Kidney (tissue), 14 donors: Measurements from ENCODE around the gene AGPAT3. TPM values are rescaled to one million over a fixed set of nuclear protein-coding genes. Genes with fewer than 3 reads are reported as not detected.

Source experiments
- DNase-seq, 5 donors: peaks; one replicate each; pipeline ENCODE4 v3.0.0-alpha.2; 2013 to 2020
- FAIRE-seq: peaks from 2 replicates; lab custom pipeline; 2012; peaks lifted over from hg19 to GRCh38; lab: Jason Lieb, UNC
- H3K27ac ChIP-seq, 2 donors: one replicate each; pipeline ENCODE4 v1.7.0; 2013; ENCODE audit warnings: low read depth in 2 of 2, low read length in 2 of 2, inconsistent platforms in 1 of 2
- H3K27me3 ChIP-seq: one replicate; pipeline ENCODE4 v1.7.1; 2013; ENCODE audit warnings: low read length, inconsistent platforms; ENCODE audit not compliant: control insufficient read depth, insufficient read depth
- H3K36me3 ChIP-seq, 3 donors: one replicate each; pipeline versions ENCODE4 v1.7.0 to v1.7.1; 2013; ENCODE audit warnings: low read length in 3 of 3, control low read depth in 1 of 3, inconsistent platforms in 1 of 3; ENCODE audit not compliant: insufficient read depth in 3 of 3, control insufficient read depth in 2 of 3
- H3K4me1 ChIP-seq, 3 donors: one replicate each; pipeline versions ENCODE4 v1.7.0 to v1.7.1; 2013; ENCODE audit warnings: low read length in 3 of 3, inconsistent platforms in 1 of 3, low read depth in 1 of 3; ENCODE audit not compliant: control insufficient read depth in 2 of 3, insufficient read depth in 2 of 3
- H3K4me3 ChIP-seq, 3 donors: one replicate each; pipeline versions ENCODE4 v1.7.0 to v1.8.1; 2013; ENCODE audit warnings: low read length in 3 of 3, control low read depth in 1 of 3, inconsistent platforms in 1 of 3
- H3K9ac ChIP-seq, 3 donors: one replicate each; pipeline versions ENCODE4 v1.7.0 to v1.7.1; 2013; ENCODE audit warnings: low read length in 3 of 3, control low read depth in 1 of 3, inconsistent platforms in 1 of 3
- H3K9me3 ChIP-seq, 3 donors: one replicate each; pipeline versions ENCODE4 v1.7.0 to v1.7.1; 2013; ENCODE audit warnings: low read length in 3 of 3, control low read depth in 1 of 3, inconsistent platforms in 1 of 3; ENCODE audit not compliant: control insufficient read depth in 2 of 3, insufficient read depth in 1 of 3
- intact Hi-C: fragments of 100-400 bp; cut with DNase I; formaldehyde crosslinking; loops from one replicate; pipeline ENCODE4 v1.11.1; 2022
- polyA plus RNA-seq: library from polyadenylated mRNA; stranded (reverse); fragments of 350-450 nt; fragmentation: Illumina TruSeq; extraction: RNeasy Lipid Tissue Mini Kit (QIAGEN cat#74804); gene quantifications from one replicate; pipeline ENCODE4 v1.2.3, GENCODE V29; 2014; ENCODE audit warnings: low read depth, low replicate concordance; ENCODE audit not compliant: insufficient read depth
- total RNA-seq: library from RNA; stranded (reverse); fragmentation: NEBNext Ultra II Directional; extraction: Animal tissue kit (Norgen Biotek cat#: 25700); gene quantifications from one replicate; pipeline ENCODE4 v1.2.1, GENCODE V29; 2021
- TF ChIP-seq, protein P1 (sequence below): IDR thresholded peaks from 3 replicates; pipeline ENCODE4 v1.5.1; 2012; ENCODE audit warnings: mild to moderate bottlenecking, moderate library complexity, borderline replicate concordance; ENCODE audit not compliant: insufficient read depth; ENCODE audit errors: extremely low read depth
- donor health status: control.
- donor health status: control.
- donor health status: control.
- donor health status: control.
- donor health status: control.
- donor health status: DM: yes; HTN: yes; CAD: no.
- donor health status: Normal renal cell carcinoma (clear cell type).

Gene AGPAT3
- total and polyA plus RNA-seq, 2 donors from 2014 or later, result 40.3 to 86.2 TPM

DNA sequence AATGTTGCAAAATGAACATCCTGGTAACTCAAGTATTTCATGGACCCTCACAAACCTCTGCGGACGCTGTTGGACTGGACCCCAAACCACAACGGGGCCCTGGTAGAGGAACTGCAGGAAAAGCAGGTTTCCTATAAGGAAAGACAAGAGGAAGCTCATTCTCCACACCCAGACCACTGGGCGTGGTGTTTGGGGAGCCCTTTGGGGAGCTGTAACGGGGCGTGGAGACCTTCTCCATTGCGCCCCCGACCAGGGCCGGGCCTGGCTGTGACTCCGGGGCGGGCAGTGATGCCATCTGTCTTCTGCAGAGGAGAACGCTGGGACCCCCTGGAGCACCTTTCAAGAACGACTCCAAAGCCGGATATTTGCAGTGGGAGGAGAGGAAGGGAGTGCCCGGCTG is 30.0 kb upstream of the AGPAT3 start:
- Histone ChIP-seq H3K4me1 (no peaks in the 10 kb centered on the region), H3K4me3 (no peak overlapping the region), H3K36me3 (no peaks in the 10 kb centered on the region), H3K27me3 (no peaks in the 10 kb centered on the region), H3K27ac (no peak overlapping the region), H3K9me3 (no peaks in the 10 kb centered on the region), H3K9ac (no peak overlapping the region)
- DNase-seq, result peak in 1 of 5 donors; percentile 41
- intact Hi-C loops, result no loop called here
- TF ChIP-seq, protein P1, sequence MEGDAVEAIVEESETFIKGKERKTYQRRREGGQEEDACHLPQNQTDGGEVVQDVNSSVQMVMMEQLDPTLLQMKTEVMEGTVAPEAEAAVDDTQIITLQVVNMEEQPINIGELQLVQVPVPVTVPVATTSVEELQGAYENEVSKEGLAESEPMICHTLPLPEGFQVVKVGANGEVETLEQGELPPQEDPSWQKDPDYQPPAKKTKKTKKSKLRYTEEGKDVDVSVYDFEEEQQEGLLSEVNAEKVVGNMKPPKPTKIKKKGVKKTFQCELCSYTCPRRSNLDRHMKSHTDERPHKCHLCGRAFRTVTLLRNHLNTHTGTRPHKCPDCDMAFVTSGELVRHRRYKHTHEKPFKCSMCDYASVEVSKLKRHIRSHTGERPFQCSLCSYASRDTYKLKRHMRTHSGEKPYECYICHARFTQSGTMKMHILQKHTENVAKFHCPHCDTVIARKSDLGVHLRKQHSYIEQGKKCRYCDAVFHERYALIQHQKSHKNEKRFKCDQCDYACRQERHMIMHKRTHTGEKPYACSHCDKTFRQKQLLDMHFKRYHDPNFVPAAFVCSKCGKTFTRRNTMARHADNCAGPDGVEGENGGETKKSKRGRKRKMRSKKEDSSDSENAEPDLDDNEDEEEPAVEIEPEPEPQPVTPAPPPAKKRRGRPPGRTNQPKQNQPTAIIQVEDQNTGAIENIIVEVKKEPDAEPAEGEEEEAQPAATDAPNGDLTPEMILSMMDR, result no peak
- no peak for FAIRE-seq

DNA sequence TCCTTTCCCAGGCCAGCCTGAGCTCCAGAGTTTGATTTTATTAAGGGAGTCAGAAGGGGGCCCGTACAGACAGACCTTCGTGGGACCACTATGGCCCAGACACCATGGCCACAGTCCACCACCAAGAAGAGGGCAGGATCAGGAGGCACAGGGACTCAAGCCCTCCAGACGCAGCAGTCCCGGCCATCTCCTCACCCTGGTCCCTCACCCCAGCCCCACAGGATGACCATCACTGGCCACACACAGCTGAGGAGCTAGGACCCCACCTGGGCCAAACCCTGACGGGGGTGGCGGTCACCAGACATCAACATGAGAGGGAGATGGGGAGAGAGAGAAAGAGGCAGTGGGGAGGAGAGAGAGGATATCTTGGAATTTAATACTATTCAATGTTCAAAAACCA is 29.2 kb upstream of the AGPAT3 start:
- no peak overlapping the region for H3K27ac ChIP-seq
- FAIRE-seq, result no peak
- intact Hi-C loops, result no loop called here
- H3K36me3 ChIP-seq, result no peaks in the 10 kb centered on the region
- H3K9me3 ChIP-seq, result no peaks in the 10 kb centered on the region
- H3K4me1 ChIP-seq, result no peaks in the 10 kb centered on the region
- no peaks in the 10 kb centered on the region for H3K27me3 ChIP-seq
- TF ChIP-seq, protein P1, result no peak
- no peak overlapping the region for H3K9ac ChIP-seq
- H3K4me3 ChIP-seq, result no peak overlapping the region
- peak in 1 of 5 donors; percentile 59 for DNase-seq

DNA sequence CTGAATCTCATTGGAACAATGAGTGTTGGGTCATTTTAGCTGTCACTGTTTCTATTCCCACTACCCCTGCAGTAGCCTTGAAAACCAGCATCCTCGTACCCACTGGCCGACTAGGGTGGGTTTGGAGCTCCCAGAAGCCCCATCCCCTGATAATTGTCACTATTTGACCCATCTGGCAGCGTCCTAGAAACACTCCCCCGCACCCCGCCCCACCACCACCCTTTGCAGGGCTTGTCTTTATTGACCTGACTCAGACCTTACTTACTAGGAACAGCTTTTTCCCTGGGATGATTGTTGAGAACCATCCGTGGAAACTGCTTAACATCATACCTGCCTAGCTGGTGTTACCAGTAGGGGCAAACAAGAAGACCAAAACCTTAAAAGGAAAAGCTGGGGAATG is 28.4 kb upstream of the AGPAT3 start:
- H3K4me1 ChIP-seq, result no peaks in the 10 kb centered on the region
- no peaks in the 10 kb centered on the region for H3K9me3 ChIP-seq
- intact Hi-C loops, result no loop called here
- FAIRE-seq (no peak), DNase-seq (peak in 1 of 5 donors; percentile 15)
- no peaks in the 10 kb centered on the region for H3K27me3 ChIP-seq
- H3K27ac ChIP-seq, result no peak overlapping the region
- H3K36me3 ChIP-seq, result no peaks in the 10 kb centered on the region
- no peak overlapping the region for H3K4me3 ChIP-seq
- no peak overlapping the region for H3K9ac ChIP-seq
- TF ChIP-seq, protein P1, result no peak

DNA sequence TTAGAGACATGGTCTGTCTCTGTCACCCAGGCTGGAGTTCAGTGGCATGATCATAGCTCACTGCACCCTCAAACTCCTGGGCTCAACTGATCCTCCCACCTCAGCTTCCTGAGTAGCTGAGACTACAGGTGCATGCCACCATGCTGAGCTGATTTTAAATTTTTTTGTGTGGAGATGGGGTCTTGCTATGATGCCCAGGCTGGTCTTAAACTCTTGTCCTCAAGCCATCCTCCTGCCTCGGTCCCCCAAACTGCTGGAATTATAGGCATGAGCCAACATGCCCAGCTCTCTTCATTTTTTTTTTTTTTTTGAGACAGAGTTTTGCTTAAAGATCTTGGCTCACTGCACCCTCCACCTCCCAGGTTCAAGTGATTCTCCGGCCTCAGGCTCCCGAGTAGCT is 24.8 kb upstream of the AGPAT3 start:
- Histone ChIP-seq H3K36me3 (no peaks in the 10 kb centered on the region), H3K4me1 (no peaks in the 10 kb centered on the region), H3K27me3 (no peaks in the 10 kb centered on the region), H3K9ac (no peak overlapping the region), H3K9me3 (no peaks in the 10 kb centered on the region), H3K4me3 (no peak overlapping the region), H3K27ac (no peak overlapping the region)
- intact Hi-C loops, result no loop called here
- FAIRE-seq (no peak), DNase-seq (no peak)
- TF ChIP-seq, protein P1, result no peak
